HEK293T (cell line): ENCODE data around the gene R3HDM1.

Experiments used
- CTCF ChIA-PET: fragments of 350-600 bp; formaldehyde crosslinking; extraction: SDS; loops from one replicate; lab custom pipeline; 2021; ENCODE audit warnings: antibody characterized with exemption, inconsistent platforms; lab: Yijun Ruan, JAX
- POLR2A ChIA-PET: fragments of 350-600 bp; formaldehyde crosslinking; extraction: SDS; loops from one replicate; lab custom pipeline; 2020; ENCODE audit warnings: antibody characterized with exemption, inconsistent platforms; lab: Yijun Ruan, JAX
- DNase-seq: peaks from one replicate; pipeline ENCODE4 v3.0.0; 2012; ENCODE audit warnings: mixed read lengths; ENCODE audit errors: extremely low spot score
- ARNT ChIP-seq: fragments of 450-650 bp; IDR thresholded peaks from 2 replicates; pipeline ENCODE4 v1.6.1; 2017; ENCODE audit warnings: mild to moderate bottlenecking
- BHLHE40 ChIP-seq: fragments of 450-650 bp; IDR thresholded peaks from 2 replicates; pipeline ENCODE4 v1.6.1; 2016; ENCODE audit warnings: mild to moderate bottlenecking, moderate library complexity, borderline replicate concordance
- CTBP1 ChIP-seq: fragments of 450-650 bp; IDR thresholded peaks from 2 replicates; pipeline ENCODE4 v1.6.1; 2016; ENCODE audit warnings: borderline replicate concordance
- ELF4 ChIP-seq: fragments of 450-650 bp; IDR thresholded peaks from 2 replicates; pipeline ENCODE4 v1.6.1; 2017; ENCODE audit warnings: antibody characterized with exemption
- FOXA1 ChIP-seq: fragments of 450-650 bp; IDR thresholded peaks from 2 replicates; pipeline ENCODE4 v1.6.1; 2016; ENCODE audit warnings: mild to moderate bottlenecking
- FOXK2 ChIP-seq: fragments of 450-650 bp; IDR thresholded peaks from 2 replicates; pipeline ENCODE4 v1.6.1; 2016; ENCODE audit warnings: mild to moderate bottlenecking
- FOXM1 ChIP-seq: fragments of 450-650 bp; IDR thresholded peaks from 2 replicates; pipeline ENCODE4 v1.6.1; 2017; ENCODE audit warnings: mild to moderate bottlenecking, borderline replicate concordance
- HDGF ChIP-seq: fragments of 450-650 bp; IDR thresholded peaks from 2 replicates; pipeline ENCODE4 v1.6.1; 2017; ENCODE audit warnings: antibody characterized with exemption, borderline replicate concordance
- L3MBTL2 ChIP-seq: fragments of 450-650 bp; conservative IDR thresholded peaks from 2 replicates; pipeline ENCODE4 v1.6.1; 2016; ENCODE audit warnings: mild to moderate bottlenecking
- LEF1 ChIP-seq: fragments of 450-650 bp; IDR thresholded peaks from 2 replicates; pipeline ENCODE4 v1.6.1; 2017; ENCODE audit warnings: mild to moderate bottlenecking, borderline replicate concordance
- NFRKB ChIP-seq: fragments of 450-650 bp; IDR thresholded peaks from 2 replicates; pipeline ENCODE4 v1.6.1; 2016; ENCODE audit warnings: mild to moderate bottlenecking, moderate library complexity
- PKNOX1 ChIP-seq: fragments of 450-650 bp; IDR thresholded peaks from 2 replicates; pipeline ENCODE4 v1.6.1; 2016
- SP1 ChIP-seq: fragments of 450-650 bp; IDR thresholded peaks from 2 replicates; pipeline ENCODE4 v1.6.1; 2017
- SUZ12 ChIP-seq: fragments of 450-650 bp; IDR thresholded peaks from 2 replicates; pipeline ENCODE4 v1.6.1; 2016; ENCODE audit warnings: mild to moderate bottlenecking
- TARDBP ChIP-seq: fragments of 450-650 bp; IDR thresholded peaks from 2 replicates; pipeline ENCODE4 v1.6.1; 2016
- ZNF384 ChIP-seq: fragments of 450-650 bp; IDR thresholded peaks from 2 replicates; pipeline ENCODE4 v1.6.1; 2016

R3HDM1 gene

GRCh38 chr2:135667045-135667444 lies 135.8 kb downstream of the R3HDM1 start:
- ChIA-PET POLR2A (no interaction called here), CTCF (no interaction called here)
- no peak for DNase-seq

GRCh38 chr2:135674453-135674852 lies 143.2 kb downstream of the R3HDM1 start:
- TF ChIP-seq ELF4 (no peak), L3MBTL2 (no peak), ARNT (no peak), LEF1 (no peak), FOXM1 (no peak), ZNF384 (no peak), SUZ12 (no peak), PKNOX1 (no peak), FOXK2 (no peak), BHLHE40 (no peak), CTBP1 (no peak), FOXA1 (no peak), SP1 (no peak), HDGF (no peak), NFRKB (no peak), TARDBP (no peak)
- CTCF ChIA-PET = no interaction called here
- POLR2A ChIA-PET = no interaction called here
- DNase-seq = no peak

More at GRCh38 chr2:135667045-135667444, 135.8 kb downstream of the R3HDM1 start:
- no peak for TF ChIP-seq TARDBP
- no peak for TF ChIP-seq FOXA1
- TF ChIP-seq NFRKB = no peak
- no peak for TF ChIP-seq CTBP1
- TF ChIP-seq LEF1 = no peak
- no peak for TF ChIP-seq L3MBTL2
- TF ChIP-seq BHLHE40 = no peak
- no peak for TF ChIP-seq HDGF
- no peak for TF ChIP-seq SP1
- TF ChIP-seq FOXK2 = no peak
- no peak for TF ChIP-seq ZNF384
- TF ChIP-seq PKNOX1 = no peak
- no peak for TF ChIP-seq SUZ12
- TF ChIP-seq FOXM1 = no peak

GRCh38 chr2:135676031-135676430 lies 144.7 kb downstream of the R3HDM1 start:
- ChIA-PET POLR2A (no interaction called here), CTCF (no interaction called here)
- no peak for TF ChIP-seq LEF1
- no peak for DNase-seq

- DNase-seq = no peak
- TF ChIP-seq ELF4 = no peak
- no peak for TF ChIP-seq SP1
- TF ChIP-seq FOXM1 = no peak
- TF ChIP-seq FOXK2 = no peak
- TF ChIP-seq L3MBTL2 = no peak
- TF ChIP-seq SUZ12 = no peak
- TF ChIP-seq FOXA1 = no peak
- TF ChIP-seq HDGF = no peak
- TF ChIP-seq ARNT = no peak
- TF ChIP-seq NFRKB = no peak
- TF ChIP-seq CTBP1 = no peak
- no peak for TF ChIP-seq TARDBP
- no peak for TF ChIP-seq ZNF384
- TF ChIP-seq BHLHE40 = no peak
- TF ChIP-seq PKNOX1 = no peak
- no peak for TF ChIP-seq LEF1
- ChIA-PET CTCF (no interaction called here), POLR2A (no interaction called here)
These were observed 147.8 kb downstream of the R3HDM1 start for GRCh38 chr2:135679125-135679524.

GRCh38 chr2:135685361-135685760 lies 154.1 kb downstream of the R3HDM1 start:
- CTCF ChIA-PET = no interaction called here
- POLR2A ChIA-PET = no interaction called here
- TF ChIP-seq TARDBP = no peak
- TF ChIP-seq ELF4 = no peak
- TF ChIP-seq HDGF = no peak
- no peak for TF ChIP-seq FOXM1
- DNase-seq = no peak

- POLR2A ChIA-PET = no interaction called here
- TF ChIP-seq TARDBP (no peak), ELF4 (no peak), HDGF (no peak), FOXK2 (no peak), L3MBTL2 (no peak), LEF1 (no peak), FOXM1 (no peak), CTBP1 (no peak), FOXA1 (no peak), SUZ12 (no peak), BHLHE40 (no peak), NFRKB (no peak), ARNT (no peak), SP1 (no peak)
- DNase-seq = no peak
- CTCF ChIA-PET = no interaction called here
These were observed 157.7 kb downstream of the R3HDM1 start for GRCh38 chr2:135688978-135689377.

GRCh38 chr2:135689679-135690078 lies 158.4 kb downstream of the R3HDM1 start:
- POLR2A ChIA-PET = no interaction called here
- no peak for DNase-seq
- CTCF ChIA-PET = no interaction called here
- TF ChIP-seq NFRKB (no peak), FOXA1 (no peak), ARNT (no peak), ZNF384 (no peak), CTBP1 (no peak), ELF4 (no peak), LEF1 (no peak), HDGF (no peak), BHLHE40 (no peak), TARDBP (no peak), FOXK2 (no peak), FOXM1 (no peak), PKNOX1 (no peak), SUZ12 (no peak), L3MBTL2 (no peak), SP1 (no peak)
